ENCODE data around the gene SNX24.

- no peak for TF ChIP-seq POLR2AphosphoS5 (IDR thresholded peaks at IDR 0.05; ENCODE audit: low read depth)
- TF ChIP-seq, protein P1, sequence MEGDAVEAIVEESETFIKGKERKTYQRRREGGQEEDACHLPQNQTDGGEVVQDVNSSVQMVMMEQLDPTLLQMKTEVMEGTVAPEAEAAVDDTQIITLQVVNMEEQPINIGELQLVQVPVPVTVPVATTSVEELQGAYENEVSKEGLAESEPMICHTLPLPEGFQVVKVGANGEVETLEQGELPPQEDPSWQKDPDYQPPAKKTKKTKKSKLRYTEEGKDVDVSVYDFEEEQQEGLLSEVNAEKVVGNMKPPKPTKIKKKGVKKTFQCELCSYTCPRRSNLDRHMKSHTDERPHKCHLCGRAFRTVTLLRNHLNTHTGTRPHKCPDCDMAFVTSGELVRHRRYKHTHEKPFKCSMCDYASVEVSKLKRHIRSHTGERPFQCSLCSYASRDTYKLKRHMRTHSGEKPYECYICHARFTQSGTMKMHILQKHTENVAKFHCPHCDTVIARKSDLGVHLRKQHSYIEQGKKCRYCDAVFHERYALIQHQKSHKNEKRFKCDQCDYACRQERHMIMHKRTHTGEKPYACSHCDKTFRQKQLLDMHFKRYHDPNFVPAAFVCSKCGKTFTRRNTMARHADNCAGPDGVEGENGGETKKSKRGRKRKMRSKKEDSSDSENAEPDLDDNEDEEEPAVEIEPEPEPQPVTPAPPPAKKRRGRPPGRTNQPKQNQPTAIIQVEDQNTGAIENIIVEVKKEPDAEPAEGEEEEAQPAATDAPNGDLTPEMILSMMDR (IDR thresholded peaks at IDR 0.05; ENCODE audit: insufficient read depth, low read length), result no peak
- no peak for TF ChIP-seq GABPA (IDR thresholded peaks at IDR 0.05; ENCODE audit: low read depth)
- TF ChIP-seq SPI1 (IDR thresholded peaks at IDR 0.05; ENCODE audit: borderline replicate concordance, low read depth), result no peak
- no peak for TF ChIP-seq REST (IDR thresholded peaks at IDR 0.05; ENCODE audit: insufficient replicate concordance, low read depth)
Measured at GRCh38 chr5:122847687-122848081, 2.3 kb downstream of the SNX24 start.

All from HL-60 (cell line).